NCI-H187 (cell line): Measurements from ENCODE around the gene ARHGAP24.

Experiments used
- DNase-seq, 2 experiments: peaks; one replicate each; lab custom pipeline; 2025; lab: John Stamatoyannopoulos, UW

Gene ARHGAP24

DNA sequence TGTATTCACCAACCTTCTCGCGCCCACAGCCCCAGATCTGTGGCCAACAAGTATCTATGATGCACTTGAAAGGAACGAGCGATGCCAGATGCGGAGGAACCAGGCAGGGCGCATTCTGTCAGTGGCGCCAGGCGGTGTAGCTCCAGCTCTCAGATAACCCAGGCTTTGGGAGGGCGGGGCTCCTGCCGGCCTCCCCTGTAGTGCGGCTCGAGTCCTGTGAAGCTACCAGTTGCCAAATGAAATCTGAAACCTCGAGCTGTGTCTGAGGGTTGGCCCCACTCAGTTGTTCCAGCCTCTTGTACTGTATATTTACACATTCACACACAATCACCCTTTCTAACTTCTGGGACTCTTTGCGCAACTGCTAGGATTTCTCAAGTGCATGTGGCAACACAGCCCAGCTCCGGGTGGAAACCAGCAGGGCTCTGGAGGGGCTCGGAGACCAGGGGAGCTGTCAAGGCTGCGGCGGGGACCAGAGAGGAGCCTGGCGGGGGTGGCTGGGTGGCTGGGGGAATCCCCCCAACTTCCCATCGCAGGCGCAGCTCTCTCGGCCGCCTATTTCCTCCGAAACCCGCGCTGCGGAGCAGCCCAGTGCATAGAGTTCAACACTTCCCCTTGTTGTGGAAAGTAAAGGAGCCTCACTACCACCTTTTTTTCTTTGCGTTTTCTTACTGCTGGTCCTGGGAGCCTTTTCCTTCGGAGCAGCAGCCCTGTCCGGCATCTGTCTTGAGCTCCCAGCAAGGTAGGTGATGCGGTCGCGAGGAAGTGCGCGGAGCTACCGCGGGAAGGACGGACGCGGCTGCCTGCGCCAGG is at the start of gene ARHGAP24:
Gene ARHGAP24, plus strand, starts transcription at position 333 of the 813 bp plus-strand sequence.
- peak; percentile 89 to 97 for DNase-seq

DNA sequence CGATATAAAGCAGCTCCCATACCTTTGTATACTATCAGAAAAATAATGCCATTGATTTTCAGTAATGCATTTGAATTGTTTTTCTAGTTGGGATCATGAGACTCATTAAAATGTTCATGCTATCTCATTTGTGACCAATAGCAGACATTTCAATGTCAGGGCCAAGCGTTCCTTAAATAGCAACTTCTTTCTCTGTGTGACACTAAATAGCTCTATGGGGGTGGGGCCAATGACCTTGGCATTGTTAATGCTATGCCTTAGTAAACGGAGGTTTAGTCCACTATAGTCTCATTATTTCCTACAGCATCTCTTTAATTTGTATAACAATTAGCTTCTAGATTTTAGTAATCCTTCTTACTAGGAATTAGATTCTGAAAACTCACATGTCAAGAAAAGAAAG is 48.6 kb upstream of the ARHGAP24 start:
- no peak for DNase-seq

DNA sequence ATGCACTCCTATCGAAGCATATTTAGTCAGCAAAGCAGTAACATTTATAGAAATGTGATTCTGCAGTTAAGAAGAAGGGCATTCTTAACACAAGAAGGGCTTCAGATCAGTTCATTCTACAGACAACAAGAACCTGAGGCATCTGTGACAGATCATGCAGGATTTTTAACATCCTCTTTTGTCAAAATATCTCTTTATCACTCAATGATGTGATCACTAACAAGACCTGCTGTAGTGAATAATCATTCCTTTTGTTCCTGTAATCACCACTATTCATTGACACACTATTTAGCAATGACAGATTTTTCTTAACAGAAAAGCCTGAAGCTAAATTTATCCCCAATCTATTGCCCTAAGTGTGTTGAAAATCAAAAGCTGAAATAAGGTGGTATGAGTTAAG is 47.8 kb upstream of the ARHGAP24 start:
- DNase-seq = no peak

DNA sequence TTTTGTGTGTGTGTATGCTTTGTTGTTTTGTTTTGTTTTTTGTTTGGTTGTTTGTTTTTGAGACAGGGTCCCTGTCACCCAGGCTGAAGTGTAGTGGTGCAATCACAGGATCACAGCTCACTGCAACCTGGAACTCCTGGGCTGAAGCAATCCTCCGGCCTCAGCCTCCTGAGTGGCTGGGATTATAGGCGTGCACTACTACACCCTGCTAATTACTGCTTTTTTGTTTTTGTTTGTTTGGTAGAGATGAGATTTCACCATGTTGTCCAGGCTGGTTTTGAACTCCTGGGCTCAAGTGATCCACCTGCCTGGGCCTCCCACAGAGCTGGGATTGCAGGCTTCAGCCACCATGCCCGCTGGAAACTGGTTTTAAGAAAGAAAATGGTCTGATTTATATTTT is 44.7 kb upstream of the ARHGAP24 start:
- DNase-seq = no peak

DNA sequence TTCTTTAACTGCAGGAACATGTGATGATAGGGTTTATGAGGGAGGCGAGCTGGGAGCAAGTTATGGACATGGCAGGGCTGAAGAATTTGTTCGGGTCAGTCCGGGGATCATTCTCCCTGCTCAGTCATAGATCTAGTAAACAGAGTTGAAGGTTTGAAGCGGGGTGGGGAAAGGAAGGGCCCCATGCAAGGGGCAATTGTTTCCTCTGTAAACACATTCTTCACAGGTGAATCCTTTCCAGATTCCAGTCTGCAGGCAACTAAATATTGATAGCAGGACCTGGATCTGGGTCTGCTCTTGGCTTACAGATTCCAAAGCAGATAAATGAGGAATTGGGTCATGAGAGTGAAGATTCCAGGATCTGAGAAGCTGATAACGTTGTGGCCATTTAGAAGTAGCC is 44.3 kb upstream of the ARHGAP24 start:
- no peak for DNase-seq

DNA sequence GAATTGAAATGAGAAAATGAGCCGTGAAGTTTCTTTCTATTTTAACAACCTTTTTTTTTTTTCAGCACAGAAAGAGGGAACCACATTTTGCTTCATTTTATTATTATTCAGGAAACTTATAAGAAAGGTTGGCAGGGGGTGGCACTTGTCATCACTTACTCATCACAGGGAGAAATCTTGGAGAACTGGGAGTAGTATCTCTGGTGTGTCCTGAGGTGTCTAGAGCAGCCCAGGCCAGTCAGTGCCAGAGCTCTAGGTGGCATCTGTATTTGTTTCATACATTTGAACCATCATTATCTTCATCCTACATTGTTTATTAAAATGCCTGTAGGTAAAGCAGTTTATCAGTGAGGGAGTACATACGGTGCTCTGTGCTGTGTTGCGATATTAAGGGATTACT is 43.8 kb upstream of the ARHGAP24 start:
- DNase-seq = no peak

DNA sequence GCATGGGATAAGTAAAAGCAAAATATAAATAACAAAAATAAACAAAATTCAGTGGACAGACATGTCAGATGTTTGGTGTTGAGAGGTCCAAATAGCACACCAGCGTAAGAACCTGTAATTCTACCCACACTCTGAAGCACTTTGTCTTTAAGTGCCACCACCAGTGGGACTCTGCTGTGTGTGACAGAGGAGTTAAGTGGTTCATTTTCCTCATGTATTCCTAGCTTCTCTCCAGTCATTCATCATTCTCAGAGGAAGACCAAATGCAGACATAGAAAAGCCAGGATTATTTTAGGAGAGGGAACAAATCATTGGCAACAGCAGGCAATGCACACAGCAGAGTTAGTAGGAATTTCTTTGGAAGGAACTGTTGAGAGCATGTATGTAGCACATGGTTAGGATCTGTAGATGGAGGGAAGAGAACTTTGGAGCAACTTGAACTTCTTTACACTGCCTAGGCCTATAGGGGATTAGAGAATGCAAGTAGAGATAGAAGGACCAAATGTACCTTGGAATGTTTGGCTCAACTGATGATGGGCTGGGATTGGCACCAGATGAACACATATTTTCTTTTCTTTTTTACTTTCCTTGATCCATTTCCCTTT is 43.0 kb upstream of the ARHGAP24 start:
- DNase-seq = peak; percentile 52 to 60

DNA sequence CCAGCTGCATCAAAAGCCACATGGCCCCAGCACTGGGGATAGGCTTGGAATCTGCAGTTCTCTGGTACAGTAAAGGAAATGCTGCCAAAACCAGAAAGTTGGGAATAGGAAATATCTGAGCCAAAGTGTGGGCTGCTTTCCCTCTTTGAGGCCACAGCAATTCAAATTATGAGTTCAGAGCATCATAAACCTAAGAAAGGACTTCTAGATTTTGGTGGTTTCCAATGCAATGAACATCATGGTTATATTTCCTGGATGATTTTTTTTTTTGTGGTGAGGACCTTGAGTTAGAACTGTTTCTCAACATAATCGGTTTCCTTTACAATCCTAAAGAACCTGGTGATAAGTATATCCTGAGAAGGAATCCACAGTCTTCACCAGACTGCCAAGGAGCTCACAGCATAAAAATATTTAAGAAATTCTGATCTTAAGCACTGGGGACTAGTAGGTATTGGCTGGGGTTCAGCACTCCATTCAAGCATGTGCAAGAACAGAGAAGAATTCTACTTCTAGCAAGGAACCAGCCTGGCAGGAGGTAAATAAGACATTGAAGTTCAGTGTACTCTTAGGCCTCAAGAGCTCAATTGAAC is 29.8 kb upstream of the ARHGAP24 start:
- no peak for DNase-seq

DNA sequence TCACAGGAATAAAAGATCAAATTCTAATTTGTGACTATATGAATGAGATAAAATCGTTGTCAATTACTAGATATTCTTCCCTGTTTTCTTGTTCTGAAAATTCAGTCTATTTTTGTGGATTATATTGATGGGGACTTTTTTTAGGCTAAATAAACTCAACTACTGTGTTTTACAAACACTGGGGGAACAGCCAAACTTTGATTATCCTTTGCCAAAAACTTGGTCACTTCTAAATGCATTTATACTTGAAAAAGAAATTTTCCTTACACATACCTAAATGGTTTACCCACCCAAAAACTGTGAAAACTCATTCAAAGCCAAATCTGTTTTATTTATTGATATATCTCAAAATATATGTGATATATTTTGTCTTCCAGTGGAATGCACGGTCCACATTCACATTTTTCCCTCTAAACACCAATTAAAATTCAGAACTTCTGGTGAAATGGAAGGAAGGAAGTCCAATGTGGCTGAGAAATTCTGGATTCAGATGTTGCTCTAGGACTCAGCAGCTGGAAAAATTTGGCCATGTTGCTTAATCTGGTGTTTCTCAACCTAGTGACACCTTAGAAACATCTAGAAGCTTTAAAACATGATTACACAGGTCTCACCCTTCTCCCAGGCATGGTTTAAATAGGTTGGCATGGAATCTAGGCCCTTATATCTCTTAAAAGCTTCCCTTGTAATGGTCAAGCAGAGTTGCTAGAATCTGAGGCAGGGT is 28.6 kb upstream of the ARHGAP24 start:
- DNase-seq = no peak

DNA sequence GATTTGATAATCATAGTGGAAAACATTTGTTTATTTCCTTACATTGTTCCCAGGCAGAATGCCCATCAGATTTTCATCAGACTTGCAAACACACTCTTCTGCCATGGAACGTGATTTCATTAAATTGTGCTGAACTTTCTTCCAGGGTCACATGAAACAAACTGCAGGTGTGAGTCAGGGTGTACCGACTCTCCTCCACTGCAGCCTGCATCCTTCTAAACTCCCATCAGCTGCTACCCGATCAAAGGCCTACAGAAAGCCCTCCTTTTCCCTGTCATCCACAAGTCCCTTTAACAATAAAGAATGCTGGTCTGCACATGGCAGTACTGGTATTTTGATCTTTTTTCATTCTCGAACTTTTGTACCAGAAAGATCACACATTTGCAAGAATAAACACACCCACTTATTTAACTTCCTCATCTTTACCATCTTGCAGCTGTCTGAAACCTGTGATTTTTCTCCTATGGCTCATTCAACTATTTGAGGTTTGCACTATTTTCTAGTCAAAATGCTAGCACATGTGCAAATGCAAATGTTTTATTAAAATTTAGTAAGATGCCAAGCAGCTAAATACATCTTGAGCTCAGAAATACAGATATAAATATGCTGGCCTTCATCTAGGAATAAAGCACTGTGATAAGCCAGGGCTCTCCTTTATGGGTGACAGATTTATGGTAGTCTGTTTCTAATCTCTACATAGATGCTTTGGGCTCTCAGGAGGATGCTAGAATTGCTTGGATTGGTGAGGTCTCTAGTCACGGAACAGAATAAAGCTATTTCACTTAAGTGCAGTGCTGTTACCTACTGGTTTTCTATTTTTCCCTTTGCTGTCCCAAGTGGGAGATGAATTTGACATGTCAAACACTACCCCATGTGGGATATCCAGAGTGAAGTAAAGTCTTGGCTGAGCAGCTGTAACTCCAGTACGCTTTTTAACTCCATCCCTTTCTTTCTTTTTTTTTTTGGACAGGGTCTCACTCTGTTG is 25.8 kb upstream of the ARHGAP24 start:
- no peak for DNase-seq

DNA sequence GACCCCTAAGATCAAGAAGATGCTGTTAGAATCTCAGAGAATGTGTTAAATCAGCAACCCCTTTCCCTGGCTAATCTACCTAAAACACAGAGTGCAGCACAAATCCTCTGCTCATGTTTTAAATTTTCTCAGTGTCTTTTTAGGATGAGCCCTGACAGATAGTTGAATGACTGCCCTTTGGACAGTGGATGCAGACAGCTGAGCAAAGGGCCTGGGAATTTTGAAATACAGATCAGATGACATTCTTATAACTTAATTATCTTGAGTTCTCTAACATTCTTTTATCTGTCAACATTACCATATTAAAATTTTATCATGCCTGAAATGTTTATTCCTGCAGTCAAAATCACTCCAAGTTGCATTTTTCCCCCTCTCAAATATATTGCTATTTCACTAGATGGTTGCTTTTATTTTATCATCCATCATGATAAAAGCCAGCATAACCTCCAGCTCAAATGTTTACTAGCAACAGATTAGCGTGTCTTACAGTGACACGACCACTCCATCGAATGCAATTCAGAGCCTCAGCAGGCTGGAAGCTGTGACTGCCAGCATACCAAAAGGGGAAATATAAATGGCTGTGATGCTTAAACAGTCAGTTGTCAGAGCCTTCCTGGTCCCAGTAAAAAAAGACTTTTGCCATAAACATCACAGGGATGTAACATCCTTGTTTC is 22.8 kb upstream of the ARHGAP24 start:
- DNase-seq = no peak

DNA sequence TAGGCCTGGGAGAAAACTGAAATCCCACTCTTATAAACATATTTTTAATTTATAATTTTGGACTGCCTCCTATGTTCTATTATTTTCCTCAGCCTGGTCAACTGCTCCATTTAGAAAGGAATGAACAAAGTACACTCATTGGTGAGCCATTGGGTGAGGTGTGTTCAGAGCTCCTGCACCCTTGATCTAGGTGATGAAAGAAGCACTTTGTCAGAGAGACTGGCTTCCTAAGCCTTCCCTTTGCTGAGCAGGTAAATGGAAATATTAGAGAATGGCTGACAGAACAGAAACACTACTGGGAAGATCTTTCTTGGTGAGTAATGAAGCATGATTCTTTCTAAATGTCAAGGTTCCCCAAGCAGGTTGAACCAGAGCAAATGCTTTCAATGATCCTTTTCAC is 19.0 kb upstream of the ARHGAP24 start:
- DNase-seq = no peak

DNA sequence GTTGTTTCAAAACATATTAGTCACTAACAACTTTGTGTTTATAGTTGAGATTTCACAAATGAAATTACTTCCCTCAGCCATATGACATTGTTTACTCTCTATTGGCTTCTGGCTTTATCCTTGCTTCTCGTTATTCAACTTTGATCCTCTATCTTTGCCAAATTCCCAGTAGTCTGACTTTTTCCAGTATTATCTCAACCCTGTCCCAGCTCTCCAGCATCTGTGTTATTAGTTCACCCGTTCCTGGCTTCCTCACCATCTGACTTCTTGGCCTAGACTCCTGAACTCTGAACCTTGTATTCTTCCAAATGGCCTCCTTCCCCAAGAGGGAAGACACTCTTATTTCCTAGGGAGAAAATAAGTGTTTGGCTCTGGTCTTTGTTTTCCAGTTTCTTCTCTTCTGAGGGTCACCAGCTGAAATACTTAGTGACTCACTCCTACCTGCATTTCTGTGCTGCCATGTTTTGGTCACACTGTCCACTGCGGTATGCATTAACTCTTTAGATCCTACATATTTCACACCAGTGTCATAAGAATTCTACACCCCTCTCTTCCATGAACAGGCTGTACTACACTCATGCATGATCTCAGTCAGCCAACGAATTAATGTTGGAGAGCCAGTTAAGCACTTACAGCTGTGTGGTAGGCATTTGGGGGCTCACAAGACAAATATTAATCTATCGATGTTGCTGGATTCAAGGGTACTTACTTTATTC is 17.0 kb upstream of the ARHGAP24 start:
- DNase-seq = no peak

DNA sequence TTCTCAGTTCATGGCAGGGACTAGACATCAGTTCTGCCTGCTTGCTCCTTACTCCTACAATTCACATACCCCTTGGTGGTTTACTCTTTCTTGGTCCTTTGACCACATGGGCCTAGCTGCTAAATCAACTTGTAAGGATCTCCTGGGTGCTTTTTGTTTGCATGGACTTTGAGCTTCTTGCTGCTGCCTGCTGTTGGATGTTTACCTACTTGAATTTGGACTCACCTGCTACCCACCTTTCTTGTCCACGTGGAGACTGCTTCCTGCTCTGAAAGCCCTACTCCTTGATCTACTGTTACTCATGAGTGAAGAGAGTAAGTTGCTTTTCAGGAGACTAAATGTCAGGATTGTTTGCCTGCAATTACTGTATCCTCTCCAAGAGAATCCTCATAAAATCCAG is 15.2 kb upstream of the ARHGAP24 start:
- no peak for DNase-seq

DNA sequence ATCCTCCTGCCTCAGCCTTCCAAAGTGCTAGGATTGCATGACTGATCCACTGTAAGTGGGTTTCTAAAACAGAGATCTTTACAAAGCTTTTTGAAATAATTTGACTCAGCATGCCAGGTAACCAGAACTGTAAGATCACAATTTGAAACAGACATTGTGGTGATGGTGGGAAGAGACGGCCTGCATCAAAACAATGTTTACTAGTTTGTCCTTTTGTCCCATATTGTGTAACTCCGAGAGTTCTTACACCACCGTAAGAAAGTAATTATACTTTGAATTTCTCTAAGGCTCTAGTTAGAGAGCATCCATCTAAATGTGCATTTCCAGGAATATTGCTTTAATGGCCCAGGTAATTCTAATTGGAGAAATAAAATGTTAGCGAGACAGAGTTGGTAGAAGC is 594 bp upstream of the ARHGAP24 start:
- no peak for DNase-seq

DNA sequence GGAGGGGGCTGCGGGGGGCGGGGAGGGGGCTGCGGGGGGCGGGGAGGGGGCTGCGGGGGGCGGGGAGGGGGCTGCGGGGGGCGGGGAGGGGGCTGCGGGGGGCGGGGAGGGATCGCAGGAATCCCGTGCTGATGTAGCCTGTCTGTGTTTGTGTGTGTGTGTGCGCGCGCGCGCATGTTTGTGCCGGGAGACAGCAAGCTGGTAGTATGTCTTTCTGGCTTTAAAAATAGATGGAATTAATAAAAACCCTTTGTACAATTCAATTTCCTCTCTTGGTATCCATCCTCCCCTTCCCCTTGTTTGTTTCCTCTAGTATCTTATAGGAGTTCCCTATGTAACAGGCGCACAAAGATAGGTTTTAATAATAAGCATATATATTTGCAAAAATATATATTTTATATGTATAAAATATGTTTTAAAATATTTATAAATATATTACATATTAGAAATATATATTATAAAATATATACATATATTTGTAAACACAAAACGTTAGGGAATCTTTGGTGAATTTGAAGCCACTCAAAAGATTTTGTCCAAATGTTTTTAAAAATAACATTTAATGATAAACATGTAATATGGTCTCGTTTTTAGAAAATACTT is 782 bp downstream of the ARHGAP24 start:
- DNase-seq = no peak

DNA sequence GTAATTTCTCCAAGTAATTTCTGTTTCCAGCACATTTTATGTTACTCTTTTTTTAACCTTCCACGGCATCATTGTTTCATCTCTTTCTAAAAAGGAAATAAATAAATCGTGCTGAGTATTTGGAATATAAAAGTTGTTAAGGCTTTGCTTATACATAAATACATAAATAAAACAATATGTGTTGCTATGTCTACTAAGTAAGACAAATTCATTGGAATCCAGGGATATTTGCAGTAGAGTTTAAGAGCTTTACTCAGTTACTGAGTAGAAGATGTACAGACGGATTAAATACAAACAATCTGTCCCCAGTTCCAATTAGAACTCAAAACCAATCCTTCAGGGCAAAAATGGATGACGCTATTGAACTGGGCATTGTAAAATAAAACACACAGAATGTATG is 1.4 kb downstream of the ARHGAP24 start:
- DNase-seq = no peak

DNA sequence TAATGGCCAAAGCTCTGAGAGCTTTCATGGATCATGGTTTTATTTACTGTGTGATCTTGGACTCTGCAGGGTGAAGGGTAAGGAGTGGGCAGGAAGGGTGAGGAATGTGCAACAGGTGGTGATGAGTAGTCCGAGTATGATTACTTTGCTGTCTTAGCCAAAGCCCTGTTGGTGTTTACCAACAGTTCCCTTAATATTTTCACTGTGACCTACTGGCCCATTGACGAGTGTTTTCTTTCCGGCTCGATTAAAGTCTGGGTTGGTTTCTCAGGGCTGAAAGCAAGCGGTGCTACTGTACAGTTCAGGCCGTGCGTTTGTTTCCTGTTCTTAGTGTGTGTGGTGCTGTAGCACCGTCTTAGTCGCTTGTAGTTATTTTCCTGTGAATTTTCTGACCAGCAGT is 2.6 kb downstream of the ARHGAP24 start:
- DNase-seq = no peak

DNA sequence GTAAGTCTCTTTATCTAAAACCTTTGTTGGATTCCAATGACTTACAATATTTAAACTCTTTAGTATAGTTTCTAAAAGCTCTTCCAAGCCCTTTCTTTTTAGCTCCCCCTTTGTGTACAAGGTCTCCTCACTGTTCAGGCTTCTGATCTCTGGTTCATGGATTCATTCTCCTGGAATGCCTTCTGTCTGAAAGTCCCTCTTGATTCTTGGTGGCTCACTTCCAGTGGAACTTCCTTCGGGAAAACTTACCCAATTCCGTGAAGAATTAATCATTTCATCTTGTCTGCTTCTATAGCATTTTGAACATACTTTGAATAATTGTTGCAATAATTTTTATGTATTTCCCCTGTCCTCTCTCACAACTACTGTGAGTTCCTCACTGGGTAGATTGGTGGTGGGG is 3.6 kb downstream of the ARHGAP24 start:
- DNase-seq = no peak
